ENCODE data around the gene PIK3R1. TPM values are rescaled to one million over a fixed set of nuclear protein-coding genes. Genes with fewer than 3 reads are reported as not detected.

Gene PIK3R1
- total and polyA plus RNA-seq, 10 of the 15 experiments (the other 5 are each of a cell fraction or from before 2014, with no cell fraction given) = 7.8 to 38.4 (median 15.7) TPM

DNA sequence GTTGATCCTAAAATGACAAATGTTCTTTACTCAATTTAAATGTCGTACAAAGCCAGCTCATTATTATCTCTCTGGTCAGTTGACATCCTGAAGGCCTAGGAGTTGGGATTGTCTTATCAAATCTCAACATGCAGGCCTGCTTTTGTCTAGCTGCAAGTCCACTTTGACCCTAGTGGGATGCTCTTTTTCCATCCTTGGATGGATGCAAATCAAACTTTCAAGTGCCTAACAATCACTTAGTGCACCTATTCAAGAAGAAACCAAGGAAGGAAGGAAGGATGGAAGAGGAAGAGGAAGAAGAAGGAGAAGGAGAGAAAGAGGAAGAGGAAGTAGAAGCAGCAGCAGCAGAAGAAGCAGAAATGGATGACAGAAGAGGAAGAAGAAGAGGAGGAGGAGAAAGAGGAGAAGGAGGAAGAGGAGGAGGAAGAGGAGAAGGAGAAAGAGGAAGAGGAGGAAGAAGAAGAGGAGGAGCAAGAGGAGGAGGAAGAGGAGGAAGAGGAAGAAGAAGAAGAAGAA is 109.6 kb downstream of the PIK3R1 start:
- no TSS peak for BruUV-seq (replicated peaks)
- Histone ChIP-seq H3K27ac (ENCODE audit: control insufficient read depth, insufficient read depth) (no peak overlapping the region), H3K9ac (ENCODE audit: control insufficient read depth, insufficient read depth, low read length) (no peak overlapping the region), H3K36me3 (ENCODE audit: control insufficient read depth in 2 of 2, insufficient read depth in 2 of 2, low read length in 1 of 2) (no peaks in the 10 kb centered on the region), H2AFZ (ENCODE audit: control insufficient read depth, low read depth, low read length) (no peak overlapping the region), H3K27me3 (replicated peaks in 1 of 2; ENCODE audit: control insufficient read depth in 2 of 2, insufficient read depth in 2 of 2, low read length in 1 of 2) (no peaks in the 10 kb centered on the region), H3K4me3 (no peak overlapping the region), H3K4me2 (ENCODE audit: control insufficient read depth, insufficient read depth) (no peak overlapping the region), H3K79me2 (ENCODE audit: control insufficient read depth, insufficient read depth, low read length) (no peaks in the 10 kb centered on the region), H3K9me3 (replicated peaks; ENCODE audit: control insufficient read depth, insufficient read depth, low read length) (no peaks in the 10 kb centered on the region), H4K20me1 (ENCODE audit: control insufficient read depth, insufficient read depth) (no peaks in the 10 kb centered on the region), H3K4me1 (ENCODE audit: control insufficient read depth, insufficient read depth, low read length) (no peaks in the 10 kb centered on the region)
- intact Hi-C loops (cut with micrococcal nuclease; ENCODE audit: unreplicated experiment) (no loop called here), in situ Hi-C loops (cut with MboI) (no loop called here)
- POLR2A ChIA-PET = no interaction called here
- FAIRE-seq (no peak), ATAC-seq (no peak), DNase-seq (ENCODE audit: low read depth, low spot score) (no peak)
- SMC1A ChIA-PET (ENCODE audit: uncharacterized antibody, unreplicated experiment) = interaction anchor here (0.6 to 1.3 kb wide), 3 partner anchors 7 to 85 kb away, joined by 3 read pairs; no protein-coding TSS in a partner anchor
- whole genome bisulfite sequencing (ENCODE audit: insufficient coverage, insufficient replicate concordance, low lambda C conversion rate, missing lambda C conversion rate) = 96% methylated on average over 1 of the region's 1 CpG
- CTCF ChIA-PET = interaction anchor here (1.3 kb wide), 1 partner anchor 17 kb away, joined by 3 read pairs; no protein-coding TSS in a partner anchor
- TF ChIP-seq NBN (IDR thresholded peaks at IDR 0.05) = 0 out of 2 replicates have a peak, but pooled peaks have one; percentile 18
- TF ChIP-seq RELA (IDR thresholded peaks at IDR 0.05; ENCODE audit: borderline replicate concordance, partially characterized antibody) = no peak
- TF ChIP-seq ETV6 (conservative IDR thresholded peaks at IDR 0.05 in 1 of 2, IDR thresholded peaks at IDR 0.05 in 1 of 2; ENCODE audit: borderline replicate concordance in 1 of 2, low read depth in 1 of 2) = peak in 1 of 2 experiments; percentile 13; a peak in 1 of 4 replicates
- RAD21 ChIA-PET (ENCODE audit: unreplicated experiment) = no interaction called here

DNA sequence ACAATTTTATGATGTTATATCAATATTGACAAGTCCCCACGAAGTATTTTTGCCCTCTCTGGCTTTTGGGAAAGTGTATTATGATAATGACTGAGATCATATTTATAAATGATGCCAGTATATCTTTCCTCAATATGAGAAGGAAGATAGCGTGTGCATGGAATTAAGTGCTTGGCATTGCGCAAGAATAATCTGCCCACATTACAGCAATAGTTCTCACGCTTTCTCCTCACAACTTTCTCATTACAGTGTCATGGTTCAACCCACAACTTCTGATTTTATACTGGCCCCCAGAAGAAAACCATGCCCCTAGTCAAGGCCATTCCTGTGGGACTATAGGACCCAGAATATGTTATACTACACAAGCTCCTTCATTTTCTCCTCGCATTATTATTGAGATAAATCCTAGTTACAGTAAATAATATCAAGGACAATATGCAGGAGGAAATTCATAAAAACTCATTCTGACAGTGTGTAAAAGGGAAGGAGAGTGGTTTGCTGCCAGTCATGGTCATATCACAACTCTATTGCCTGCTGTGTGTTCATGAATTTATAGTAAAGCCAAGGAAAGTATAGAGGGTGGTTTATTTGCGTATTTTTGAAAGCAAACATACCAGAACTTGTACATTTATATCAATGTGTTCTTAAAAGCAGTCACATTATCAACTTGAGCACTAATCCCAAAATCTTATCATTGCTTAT is 114.1 kb downstream of the PIK3R1 start:
- in situ Hi-C loops (cut with MboI) = no loop called here
- Histone ChIP-seq H3K4me2 (ENCODE audit: control insufficient read depth, insufficient read depth) (no peak overlapping the region), H3K9me3 (replicated peaks; ENCODE audit: control insufficient read depth, insufficient read depth, low read length) (no peaks in the 10 kb centered on the region), H3K9ac (ENCODE audit: control insufficient read depth, insufficient read depth, low read length) (no peak overlapping the region), H3K4me3 (no peak overlapping the region), H3K79me2 (ENCODE audit: control insufficient read depth, insufficient read depth, low read length) (no peaks in the 10 kb centered on the region), H3K4me1 (ENCODE audit: control insufficient read depth, insufficient read depth, low read length) (peaks cover 11% of the 10 kb centered on the region), H4K20me1 (ENCODE audit: control insufficient read depth, insufficient read depth) (no peaks in the 10 kb centered on the region), H2AFZ (ENCODE audit: control insufficient read depth, low read depth, low read length) (no peak overlapping the region), H3K36me3 (ENCODE audit: control insufficient read depth in 2 of 2, insufficient read depth in 2 of 2, low read length in 1 of 2) (no peaks in the 10 kb centered on the region), H3K27ac (ENCODE audit: control insufficient read depth, insufficient read depth) (no peak overlapping the region), H3K27me3 (replicated peaks in 1 of 2; ENCODE audit: control insufficient read depth in 2 of 2, insufficient read depth in 2 of 2, low read length in 1 of 2) (no peaks in the 10 kb centered on the region)
- ChIA-PET CTCF (interaction anchor here (0.6 to 2.3 kb wide), 4 partner anchors 9 to 45 kb away, joined by 3 to 17 read pairs (median 4); no protein-coding TSS in a partner anchor), RAD21 (ENCODE audit: unreplicated experiment) (interaction anchor here (1.3 to 3.6 kb wide), 4 partner anchors 38 to 104 kb away, joined by 3 to 27 read pairs (median 14); no protein-coding TSS in a partner anchor), SMC1A (ENCODE audit: uncharacterized antibody, unreplicated experiment) (interaction anchor here (1.2 to 5.2 kb wide), 6 partner anchors 9 to 117 kb away, joined by 3 to 34 read pairs (median 10); no protein-coding TSS in a partner anchor), POLR2A (no interaction called here)
- intact Hi-C loops (cut with micrococcal nuclease; ENCODE audit: unreplicated experiment) = no loop called here
- ATAC-seq (no peak), FAIRE-seq (no peak), DNase-seq (ENCODE audit: low read depth, low spot score) (no peak)
- 82% methylated on average over 6 of the region's 6 CpGs for WGBS (ENCODE audit: insufficient coverage, insufficient replicate concordance, low lambda C conversion rate, missing lambda C conversion rate)
- BruUV-seq (replicated peaks) = no TSS peak
- TF ChIP-seq, protein P1, sequence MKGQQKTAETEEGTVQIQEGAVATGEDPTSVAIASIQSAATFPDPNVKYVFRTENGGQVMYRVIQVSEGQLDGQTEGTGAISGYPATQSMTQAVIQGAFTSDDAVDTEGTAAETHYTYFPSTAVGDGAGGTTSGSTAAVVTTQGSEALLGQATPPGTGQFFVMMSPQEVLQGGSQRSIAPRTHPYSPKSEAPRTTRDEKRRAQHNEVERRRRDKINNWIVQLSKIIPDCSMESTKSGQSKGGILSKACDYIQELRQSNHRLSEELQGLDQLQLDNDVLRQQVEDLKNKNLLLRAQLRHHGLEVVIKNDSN (IDR thresholded peaks at IDR 0.05; ENCODE audit: borderline replicate concordance, extremely low read length, insufficient read depth, low read depth, low read length) = no peak
- TF ChIP-seq MYB (IDR thresholded peaks at IDR 0.05; ENCODE audit: borderline replicate concordance, low read depth, low read length) = no peak
- TF ChIP-seq, protein P2, sequence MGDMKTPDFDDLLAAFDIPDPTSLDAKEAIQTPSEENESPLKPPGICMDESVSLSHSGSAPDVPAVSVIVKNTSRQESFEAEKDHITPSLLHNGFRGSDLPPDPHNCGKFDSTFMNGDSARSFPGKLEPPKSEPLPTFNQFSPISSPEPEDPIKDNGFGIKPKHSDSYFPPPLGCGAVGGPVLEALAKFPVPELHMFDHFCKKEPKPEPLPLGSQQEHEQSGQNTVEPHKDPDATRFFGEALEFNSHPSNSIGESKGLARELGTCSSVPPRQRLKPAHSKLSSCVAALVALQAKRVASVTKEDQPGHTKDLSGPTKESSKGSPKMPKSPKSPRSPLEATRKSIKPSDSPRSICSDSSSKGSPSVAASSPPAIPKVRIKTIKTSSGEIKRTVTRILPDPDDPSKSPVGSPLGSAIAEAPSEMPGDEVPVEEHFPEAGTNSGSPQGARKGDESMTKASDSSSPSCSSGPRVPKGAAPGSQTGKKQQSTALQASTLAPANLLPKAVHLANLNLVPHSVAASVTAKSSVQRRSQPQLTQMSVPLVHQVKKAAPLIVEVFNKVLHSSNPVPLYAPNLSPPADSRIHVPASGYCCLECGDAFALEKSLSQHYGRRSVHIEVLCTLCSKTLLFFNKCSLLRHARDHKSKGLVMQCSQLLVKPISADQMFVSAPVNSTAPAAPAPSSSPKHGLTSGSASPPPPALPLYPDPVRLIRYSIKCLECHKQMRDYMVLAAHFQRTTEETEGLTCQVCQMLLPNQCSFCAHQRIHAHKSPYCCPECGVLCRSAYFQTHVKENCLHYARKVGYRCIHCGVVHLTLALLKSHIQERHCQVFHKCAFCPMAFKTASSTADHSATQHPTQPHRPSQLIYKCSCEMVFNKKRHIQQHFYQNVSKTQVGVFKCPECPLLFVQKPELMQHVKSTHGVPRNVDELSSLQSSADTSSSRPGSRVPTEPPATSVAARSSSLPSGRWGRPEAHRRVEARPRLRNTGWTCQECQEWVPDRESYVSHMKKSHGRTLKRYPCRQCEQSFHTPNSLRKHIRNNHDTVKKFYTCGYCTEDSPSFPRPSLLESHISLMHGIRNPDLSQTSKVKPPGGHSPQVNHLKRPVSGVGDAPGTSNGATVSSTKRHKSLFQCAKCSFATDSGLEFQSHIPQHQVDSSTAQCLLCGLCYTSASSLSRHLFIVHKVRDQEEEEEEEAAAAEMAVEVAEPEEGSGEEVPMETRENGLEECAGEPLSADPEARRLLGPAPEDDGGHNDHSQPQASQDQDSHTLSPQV (IDR thresholded peaks at IDR 0.05) = no peak
- TF ChIP-seq YBX1 (IDR thresholded peaks at IDR 0.05) = no peak
- TF ChIP-seq KDM1A (IDR thresholded peaks at IDR 0.05; ENCODE audit: borderline replicate concordance) = no peak
- no peak for TF ChIP-seq POLR2AphosphoS5 (IDR thresholded peaks at IDR 0.05; ENCODE audit: low read length)

Measured in GM12878 (cell line).